GM21786 (cell line): ENCODE data around the gene THAP3.
A peak's percentile ranks its signal among the peaks of the same experiment; 100 is the strongest.

Experiments used
- ATAC-seq: cut with Tn5 transposase; IDR thresholded peaks from one replicate; pipeline ENCODE4 v1.9.1; 2021; ENCODE audit not compliant: unreplicated experiment

The THAP3 gene

DNA sequence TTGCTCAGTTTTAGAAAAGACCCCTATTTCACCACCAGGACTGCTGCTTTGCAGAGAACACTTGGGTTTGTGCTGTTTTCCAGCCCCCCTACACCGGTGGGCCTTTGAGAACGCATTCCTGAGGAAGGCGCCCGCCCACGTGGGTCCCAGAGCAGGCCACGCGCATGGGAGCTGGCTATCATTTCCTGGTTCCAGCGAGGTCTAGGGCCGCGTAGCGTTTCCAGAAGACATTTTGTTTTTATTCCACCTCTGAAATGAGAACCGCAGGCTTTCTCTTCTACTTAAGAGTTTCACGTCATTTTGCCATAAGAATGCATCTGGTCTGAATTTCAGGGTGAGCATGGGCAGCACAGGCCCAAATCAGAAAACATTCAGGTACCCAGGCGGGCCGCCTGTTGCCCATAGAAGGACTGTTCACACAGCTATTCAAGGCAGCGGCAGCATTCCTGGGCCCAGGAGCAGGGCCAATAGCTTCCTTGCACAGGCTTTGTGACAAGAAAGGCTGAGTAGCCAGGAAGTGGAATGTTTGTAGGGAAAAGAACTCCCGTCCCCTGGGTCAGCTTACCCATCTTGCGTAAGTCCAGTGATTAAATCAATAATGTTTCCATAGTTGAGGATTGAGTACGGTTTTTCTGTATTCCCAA, 20.6 kb upstream of the THAP3 start:
- no peak for ATAC-seq

DNA sequence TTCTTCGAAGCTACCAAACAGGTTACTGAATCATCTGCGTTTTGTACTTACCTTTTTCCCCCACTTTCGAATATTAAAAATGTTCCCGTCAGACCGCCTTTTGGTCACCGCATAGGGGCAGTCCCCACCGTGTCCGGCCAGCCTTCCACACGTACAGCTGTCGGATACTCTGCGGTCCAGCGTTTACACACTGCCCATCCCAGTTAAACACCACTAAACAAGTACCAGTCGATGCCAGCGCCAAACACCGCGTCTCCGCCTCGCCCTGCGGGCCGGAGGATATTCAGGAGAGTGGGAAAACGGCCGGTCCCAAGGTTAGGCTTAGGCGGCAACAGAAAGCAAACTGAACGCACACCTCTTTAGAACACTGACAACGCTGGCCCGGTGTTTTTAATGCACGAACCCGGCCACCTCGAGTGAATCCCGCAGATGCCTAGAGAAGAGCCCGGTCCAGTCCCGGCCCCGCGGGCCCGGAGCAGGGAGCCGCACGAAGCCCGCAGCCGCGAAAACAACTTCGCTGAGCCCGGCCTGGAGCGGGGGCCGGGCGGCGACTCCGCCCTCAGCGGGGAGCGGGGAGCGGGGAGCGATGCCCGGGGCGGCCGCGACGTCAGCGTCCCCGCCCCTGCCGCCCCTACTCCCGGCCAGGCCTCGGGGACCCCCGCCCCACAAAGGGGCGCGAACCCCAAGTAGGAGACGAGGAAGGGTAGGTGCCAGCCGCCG, 11.9 kb upstream of the THAP3 start:
- ATAC-seq = peak; percentile 28

DNA sequence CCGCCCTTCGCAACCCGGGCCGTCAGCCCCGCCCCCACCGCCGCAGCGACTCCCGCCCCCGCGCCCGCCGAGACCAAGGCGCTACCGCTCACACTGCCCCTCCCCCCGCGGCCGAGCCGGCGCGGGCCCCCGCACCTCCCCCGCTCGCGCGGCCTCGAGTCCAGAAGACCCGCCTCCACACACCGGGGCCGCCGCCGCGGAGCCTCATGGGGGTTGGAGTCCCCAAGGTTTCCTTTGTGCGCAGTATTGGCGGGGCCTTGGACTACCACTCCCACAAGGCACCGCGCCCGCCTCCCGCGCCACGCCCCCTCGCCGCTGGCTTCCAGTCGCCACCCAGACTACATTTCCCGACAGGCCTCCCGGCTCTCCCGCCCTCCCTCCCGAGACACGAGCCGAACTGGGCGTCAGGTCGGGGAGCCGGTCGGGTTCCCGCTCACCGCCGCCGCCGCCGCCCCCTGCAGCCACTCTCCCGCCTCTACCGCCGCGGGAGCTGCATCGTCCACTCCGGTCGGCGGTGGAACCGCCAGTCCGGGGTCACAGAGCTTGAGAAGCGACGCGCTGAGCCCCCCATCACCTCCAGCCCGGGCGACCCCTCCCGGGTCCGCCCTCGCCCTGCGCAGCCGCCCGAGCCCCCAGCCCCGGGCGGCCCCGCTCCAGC, 11.2 kb upstream of the THAP3 start, which contains the start of gene PHF13:
Gene PHF13, plus strand, starts transcription at position 371 of the 658 bp plus-strand sequence. CDS start 336 bp downstream, outside the sequence.
- peak; percentile 85 for ATAC-seq

DNA sequence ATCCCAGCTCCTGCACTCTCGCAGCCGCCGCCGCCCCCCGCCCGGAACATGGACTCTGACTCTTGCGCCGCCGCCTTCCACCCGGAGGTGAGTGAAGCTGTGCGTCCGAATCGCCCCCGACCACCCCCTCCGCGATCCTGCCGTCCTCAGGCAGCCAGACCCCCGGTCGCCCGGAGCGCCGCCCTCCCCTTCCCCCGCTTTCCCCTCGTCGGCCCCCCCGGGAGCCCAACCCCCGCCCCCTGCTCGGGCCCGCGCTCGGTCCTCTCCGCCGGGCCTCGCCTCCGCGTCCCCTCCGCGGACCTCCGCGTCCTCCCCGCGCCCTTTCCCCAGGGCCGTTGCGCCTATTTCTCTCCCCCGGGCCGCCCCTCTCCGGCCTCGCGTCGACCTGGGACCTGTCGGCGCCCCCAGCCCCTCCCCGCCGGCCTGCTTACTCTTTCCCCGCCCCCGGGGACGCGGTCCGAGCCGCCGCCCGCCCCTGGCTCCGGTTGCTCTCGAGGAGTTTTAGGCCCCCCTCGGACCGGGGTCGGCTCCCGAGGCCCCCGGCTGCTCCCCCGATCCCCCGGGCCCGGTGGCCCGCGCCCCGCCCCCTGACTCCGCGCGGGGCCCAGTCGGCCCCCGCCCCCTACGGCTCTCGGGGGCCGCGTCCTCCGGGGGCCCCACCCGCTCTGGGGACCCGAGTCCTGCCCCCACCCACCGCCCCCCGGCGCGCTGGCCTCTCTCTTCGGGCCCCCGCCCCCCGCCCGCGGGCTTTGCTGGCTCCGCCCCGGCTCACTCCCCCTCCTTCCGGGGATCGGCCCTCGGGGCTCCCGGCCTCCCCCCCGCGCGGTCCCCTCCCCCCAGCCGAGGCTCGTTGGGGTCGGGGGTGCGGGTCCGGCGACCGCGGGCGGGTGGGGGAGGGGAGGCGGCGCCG, 10.4 kb upstream of the THAP3 start:
- no peak for ATAC-seq

DNA sequence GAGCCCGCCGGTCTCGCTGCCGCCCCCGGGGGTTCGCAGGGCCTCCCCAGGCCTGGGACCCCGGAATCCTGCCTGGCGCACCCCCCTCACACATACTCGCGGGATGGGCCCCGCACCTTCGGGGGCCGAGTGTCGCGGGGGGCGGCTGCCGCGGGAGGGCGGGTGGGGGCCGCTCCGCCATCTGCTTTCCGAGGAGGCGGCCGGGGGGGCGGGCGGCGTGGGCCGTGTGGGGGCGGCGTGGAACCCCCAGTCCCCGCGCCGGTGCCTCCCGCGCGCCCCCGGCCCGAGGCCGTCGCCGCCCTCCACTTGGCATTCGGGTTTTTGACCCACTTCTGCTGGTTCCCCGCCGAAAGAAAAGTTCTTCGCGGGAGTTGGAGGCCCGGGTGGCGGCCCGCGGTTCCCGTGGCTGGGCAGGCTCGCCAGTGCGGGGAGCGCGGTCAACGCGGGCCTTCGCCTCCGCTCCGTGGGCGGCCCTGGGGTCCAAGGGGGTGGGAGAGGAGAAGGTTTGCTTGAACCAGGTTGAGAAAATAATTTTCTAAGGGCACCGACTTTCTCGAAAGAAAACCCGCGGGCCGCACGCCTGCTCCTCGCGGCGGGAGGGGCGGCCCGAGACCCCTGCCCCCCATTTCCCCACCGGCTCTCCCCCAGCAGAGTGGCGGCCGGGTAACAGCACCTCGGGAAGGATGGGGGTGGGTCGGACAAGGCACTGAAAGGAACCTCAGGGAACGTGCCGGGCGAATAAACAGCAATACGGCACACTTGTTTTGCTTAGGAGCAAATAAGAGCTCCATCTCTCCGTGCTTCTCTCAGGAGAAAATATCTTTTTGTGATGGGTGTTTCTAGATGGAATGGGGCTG, 9.5 kb upstream of the THAP3 start:
- ATAC-seq = no peak

DNA sequence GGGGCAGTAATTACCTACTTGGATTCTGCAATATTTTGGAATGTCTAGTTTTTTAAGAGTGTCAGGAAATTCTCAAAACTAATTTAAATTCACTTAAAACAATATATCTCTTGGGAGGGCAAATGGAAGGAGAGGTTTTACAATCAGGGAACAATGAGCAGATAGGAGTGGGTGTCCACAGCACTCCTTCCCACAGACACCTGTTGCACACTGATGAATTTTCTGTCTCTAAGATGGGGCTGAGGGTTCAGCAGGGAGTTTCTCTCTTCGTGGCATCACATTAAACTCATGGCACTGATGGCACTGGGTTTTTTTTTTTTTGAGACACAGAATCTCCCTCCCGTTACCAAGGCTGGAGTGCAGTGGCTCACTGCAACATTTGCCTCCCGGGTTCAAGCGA, 5.6 kb upstream of the THAP3 start:
- ATAC-seq = no peak

DNA sequence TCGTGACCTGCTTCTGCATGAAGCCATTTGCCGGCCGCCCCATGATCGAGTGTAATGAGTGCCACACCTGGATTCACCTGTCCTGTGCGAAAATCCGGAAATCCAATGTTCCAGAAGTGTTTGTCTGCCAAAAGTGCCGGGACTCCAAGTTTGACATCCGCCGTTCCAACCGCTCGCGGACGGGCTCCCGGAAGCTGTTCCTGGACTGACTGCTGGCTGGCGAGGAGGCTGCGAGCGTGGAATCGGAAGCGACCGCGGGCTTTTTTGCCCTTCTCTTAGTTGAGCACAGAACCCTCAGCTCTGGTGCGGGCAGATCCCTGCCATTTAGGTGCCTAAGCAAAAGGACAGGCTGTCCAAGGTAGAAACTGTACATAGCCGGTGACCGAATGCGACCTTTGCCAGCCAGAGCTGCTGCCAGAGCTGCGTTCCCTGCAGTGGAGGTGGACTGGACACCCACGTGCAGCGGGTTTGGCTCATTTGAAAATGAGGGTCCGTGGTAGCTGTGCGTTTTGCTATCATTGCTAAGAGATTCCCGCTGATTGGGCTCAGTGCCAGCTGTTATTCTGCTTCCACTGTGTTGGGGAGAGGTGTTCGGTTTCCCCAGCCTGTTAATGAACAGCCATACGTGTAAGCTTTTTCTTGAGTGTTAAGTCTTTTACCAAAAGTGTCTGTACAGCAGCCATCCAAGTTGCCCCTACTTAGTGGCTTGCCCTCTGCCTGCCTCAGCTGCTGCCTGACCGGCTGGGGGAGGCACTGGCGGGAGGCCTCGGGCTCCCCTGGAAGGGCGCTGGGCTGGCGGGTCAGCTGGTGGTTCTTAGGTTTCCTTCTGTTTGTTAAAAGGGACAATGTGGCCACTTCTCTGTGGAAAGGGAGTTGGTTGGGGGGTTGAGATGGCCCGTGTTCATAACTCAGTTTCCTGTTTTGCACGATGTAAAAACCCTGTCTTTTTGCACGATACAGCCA, 3.0 kb upstream of the THAP3 start:
- ATAC-seq = no peak

DNA sequence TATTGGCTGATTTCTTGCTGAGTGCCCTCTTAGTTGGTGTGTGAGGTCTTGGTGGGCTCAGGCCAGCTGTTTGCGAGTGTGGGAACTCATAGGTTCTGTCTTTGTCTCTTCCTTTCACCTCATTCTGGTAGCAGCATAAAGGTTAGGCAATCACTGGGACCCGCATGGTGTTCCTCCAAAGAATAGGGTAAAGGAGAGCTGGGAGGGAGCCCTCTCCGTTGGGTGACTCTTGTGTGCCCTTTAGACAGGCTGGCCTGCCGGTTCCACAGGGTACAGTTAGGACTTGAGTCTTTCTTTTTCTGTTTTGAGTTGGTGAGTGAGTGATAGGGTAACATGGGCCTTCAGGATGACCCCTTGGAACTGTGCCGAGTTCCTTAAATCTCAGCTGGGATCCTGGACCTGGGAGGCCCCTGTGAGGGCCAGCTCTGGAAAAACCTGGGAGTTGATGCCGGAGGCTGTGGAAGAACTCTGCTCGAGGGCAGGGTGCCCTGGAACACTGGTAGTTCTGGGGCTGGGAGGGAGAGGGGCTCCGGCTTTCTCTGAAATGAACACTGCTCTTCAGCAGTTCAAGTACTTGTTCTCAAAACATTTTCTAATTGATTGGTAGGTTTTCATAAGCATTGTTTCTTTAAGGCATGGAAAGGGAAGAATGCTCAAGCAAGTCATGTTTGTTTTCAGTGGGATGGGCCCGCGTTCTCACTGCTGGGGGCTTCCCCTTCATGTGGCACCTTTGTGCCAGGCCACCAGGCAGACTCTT, 2.1 kb upstream of the THAP3 start:
- no peak for ATAC-seq

DNA sequence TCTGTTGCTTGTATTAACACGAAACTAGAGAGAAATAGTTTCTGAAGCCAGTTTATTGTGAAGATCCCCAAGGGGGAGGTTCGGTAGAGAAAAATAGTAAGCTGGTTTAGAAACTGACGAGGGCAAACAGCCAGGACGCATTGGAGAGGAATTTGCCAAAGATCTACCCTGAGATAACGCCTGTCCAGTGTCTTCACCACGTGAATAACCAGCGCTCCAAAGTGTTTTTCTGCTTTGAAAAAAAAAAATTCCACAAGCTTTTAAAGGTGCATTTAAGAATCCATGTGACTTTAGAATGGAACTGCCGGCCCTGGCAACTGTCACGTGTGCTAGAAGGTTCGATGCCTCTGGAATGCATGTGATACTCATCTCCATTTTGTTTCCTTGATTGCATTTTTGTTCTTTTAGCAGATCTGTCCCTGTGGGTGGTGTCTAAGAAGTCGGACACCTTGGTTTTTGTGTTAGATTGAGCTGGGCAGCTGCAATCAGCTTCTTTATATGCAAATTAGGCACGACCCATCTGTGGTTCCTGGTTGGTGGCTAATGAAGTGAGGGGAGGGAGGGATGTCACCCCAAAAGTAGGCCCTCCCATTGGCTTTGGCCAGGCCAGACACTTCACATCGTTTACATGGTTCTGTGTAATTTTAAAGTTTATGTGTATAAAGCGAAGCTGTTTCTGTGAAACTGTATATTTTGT, 1.3 kb upstream of the THAP3 start:
- no peak for ATAC-seq

DNA sequence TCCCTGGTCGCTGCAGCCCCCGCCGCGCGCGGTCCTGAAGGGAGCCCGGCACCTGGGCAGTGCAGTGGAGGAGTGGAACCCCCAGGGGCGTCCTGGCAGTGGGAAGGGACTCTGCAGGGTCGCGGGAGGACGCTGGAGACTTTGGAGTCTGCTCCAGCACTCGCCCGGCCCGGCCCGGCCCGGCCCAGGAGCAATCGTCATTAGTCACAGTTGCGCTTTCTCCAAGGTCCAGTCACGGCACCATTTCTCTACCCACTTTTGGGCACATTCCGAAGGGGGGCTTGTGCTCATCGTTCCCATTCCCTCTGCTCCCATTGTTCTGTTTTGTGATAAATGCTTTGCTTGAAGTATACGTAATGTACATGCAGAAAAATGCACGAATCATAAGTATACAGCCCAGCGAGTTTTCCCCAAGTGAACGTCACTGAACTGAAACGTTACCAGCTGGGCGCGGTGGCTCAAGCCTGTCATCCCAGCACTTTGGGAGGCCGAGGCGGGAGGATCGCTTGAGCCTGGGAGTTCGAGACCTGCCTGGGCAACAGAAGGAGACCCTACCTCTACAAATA, 999 bp downstream of the THAP3 start:
- ATAC-seq = peak; percentile 4

DNA sequence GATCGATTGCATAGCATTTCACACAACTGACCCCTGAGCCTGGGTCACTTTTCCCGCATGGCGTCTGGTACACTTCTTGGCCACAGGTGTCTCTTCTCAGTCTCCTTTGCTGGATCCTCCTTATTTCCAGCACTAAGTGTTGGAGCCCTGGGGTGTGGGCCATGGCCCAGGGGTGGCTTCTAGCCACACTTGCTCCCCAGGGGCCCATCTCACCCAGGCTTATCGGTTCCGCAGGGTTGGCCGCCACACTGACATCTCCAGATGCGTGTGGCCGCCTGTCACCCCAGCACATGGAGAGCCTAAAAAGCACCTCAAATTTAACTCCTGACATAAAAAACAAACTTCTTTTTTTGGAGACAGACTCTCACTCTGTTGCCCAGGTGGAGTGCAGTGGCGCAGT, 2.4 kb downstream of the THAP3 start:
- no peak for ATAC-seq

DNA sequence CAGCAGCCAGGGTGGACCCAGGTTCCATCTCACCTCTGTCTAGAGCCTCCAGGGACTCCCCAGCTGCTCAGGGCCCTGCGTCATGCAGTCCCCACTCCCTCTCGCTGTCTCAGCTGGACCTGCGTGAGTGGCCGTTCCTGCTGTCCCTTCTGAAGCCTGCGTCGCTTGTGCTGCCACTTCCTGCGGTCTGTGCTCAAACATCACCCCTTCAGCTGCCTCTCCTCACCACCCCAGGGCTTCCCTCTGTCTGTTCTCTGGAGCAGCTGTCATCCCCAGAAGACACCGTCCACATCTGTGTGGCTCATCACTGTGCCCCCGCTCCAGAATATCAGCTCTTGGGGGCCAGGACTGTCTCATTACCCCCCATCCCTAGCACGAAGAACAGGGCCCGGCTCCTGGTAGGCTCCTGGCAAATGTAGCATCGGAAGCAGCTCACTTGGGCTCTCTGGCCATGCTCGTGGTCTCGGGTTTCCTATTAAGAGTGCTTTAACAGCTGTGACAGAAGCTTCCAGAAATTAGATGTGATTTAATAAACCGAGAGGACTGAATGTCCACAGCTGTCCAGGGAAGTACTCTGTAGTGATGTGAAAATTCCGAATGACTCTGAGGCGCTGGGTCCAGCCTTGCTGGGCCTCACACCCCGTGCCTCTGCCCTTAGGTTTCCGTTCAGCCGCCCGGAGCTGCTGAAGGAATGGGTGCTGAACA, 3.3 kb downstream of the THAP3 start:
- no peak for ATAC-seq

DNA sequence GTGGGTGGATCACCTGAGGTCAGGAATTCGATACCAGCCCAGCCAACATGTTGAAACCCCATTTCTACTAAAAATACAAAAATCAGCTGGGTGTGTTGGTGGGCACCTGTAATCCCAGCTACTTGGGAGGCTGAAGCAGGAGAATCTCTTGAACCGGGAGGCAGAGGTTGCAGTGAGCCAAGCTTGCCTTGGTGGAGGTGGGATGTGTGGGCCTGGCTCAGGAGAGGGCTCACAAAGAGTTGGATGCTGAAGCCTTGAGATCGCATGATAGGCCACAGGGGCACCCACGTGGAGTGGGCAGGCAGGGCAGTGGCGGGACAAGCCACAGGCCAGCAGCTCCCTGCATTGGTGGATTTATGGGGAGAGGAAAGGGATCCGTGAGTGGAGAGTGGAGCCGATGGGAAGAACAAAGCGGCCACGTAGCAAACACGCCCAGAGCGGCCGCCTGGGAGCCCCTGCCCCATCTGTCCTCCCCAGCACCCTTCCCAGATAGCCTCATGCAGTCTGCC, 4.4 kb downstream of the THAP3 start:
- no peak for ATAC-seq

DNA sequence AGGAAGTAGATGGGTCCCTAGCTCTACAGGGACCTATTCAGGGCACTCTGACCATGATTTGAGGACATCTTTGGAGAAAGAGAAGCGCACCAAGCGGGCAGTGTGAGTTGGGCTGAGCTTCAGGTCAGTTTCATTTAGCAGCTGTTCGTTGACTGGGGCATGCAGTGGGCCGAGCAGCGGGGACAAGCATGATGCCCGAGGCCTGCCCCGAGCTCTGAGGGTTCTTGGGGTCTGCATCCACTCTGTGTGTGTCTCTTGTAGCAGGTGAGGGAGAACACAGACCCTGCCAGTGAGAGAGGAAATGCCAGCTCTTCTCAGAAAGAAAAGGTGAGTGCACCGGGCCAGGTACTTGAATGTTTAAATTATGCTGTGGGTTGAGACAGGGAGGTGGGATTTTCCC, 5.4 kb downstream of the THAP3 start:
- no peak for ATAC-seq

DNA sequence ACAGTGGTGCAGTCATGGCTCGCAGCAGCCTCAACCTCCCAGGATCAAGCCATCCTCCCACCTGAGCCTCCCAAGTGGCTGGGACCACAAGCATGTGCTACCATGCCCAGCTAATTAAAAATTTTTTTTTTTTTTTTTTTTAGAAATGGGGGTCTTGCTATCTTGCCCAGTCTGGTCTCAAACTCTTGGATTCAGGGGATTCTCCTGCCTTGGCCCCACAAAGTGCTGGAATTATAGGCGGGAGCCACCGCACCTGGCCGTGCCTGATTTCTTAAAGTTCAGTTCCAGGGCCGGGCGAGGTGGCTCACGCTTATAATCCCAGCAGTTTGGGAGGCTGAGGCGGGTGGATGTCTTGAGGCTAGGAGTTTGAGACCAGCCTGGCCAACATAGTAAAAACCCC, 6.4 kb downstream of the THAP3 start:
- no peak for ATAC-seq
